Subcutaneous adipose tissue (tissue), 4 donors: ENCODE measurements around the gene MYB. TPM values are rescaled to one million over a fixed set of nuclear protein-coding genes. Genes with fewer than 3 reads are reported as not detected.

ENCODE experiments used
- total RNA-seq, 4 donors: library from RNA; depleted of rRNA; stranded (reverse); fragments of >200 nt; gene quantifications; one replicate each; pipeline ENCODE4 v1.1.0, GENCODE V29; 2016
- TF ChIP-seq, protein P1 (sequence below): fragments of 450-650 bp; IDR thresholded peaks from one replicate; pipeline ENCODE4 v1.5.1; 2016; ENCODE audit warnings: low read depth, mild to moderate bottlenecking, control low read depth, antibody characterized with exemption, moderate library complexity

MYB gene
- total RNA-seq, 4 donors from 2014 or later = 0.33 to 2.2 (median 0.68) TPM; not detected in 1

DNA sequence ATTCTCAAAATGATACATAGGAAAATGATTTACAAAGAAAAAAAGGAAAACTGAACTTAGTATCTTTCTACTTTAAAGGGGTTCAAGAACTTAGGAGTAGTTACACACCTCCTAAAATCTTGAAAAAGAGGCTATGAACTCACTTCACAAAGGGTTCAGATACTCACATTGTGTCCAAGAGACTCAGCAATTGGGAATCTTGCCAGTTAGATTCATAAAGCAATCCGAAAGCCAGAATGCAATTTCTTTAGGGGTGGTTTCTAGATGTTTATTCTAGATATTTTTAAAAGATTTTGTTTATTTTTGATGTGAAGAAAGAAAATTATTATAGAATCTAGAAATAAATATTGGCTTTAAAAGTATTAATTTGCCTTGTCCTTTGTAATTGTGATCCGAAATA is 1.7 kb upstream of the MYB start:
- TF ChIP-seq, protein P1, sequence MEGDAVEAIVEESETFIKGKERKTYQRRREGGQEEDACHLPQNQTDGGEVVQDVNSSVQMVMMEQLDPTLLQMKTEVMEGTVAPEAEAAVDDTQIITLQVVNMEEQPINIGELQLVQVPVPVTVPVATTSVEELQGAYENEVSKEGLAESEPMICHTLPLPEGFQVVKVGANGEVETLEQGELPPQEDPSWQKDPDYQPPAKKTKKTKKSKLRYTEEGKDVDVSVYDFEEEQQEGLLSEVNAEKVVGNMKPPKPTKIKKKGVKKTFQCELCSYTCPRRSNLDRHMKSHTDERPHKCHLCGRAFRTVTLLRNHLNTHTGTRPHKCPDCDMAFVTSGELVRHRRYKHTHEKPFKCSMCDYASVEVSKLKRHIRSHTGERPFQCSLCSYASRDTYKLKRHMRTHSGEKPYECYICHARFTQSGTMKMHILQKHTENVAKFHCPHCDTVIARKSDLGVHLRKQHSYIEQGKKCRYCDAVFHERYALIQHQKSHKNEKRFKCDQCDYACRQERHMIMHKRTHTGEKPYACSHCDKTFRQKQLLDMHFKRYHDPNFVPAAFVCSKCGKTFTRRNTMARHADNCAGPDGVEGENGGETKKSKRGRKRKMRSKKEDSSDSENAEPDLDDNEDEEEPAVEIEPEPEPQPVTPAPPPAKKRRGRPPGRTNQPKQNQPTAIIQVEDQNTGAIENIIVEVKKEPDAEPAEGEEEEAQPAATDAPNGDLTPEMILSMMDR = no peak

DNA sequence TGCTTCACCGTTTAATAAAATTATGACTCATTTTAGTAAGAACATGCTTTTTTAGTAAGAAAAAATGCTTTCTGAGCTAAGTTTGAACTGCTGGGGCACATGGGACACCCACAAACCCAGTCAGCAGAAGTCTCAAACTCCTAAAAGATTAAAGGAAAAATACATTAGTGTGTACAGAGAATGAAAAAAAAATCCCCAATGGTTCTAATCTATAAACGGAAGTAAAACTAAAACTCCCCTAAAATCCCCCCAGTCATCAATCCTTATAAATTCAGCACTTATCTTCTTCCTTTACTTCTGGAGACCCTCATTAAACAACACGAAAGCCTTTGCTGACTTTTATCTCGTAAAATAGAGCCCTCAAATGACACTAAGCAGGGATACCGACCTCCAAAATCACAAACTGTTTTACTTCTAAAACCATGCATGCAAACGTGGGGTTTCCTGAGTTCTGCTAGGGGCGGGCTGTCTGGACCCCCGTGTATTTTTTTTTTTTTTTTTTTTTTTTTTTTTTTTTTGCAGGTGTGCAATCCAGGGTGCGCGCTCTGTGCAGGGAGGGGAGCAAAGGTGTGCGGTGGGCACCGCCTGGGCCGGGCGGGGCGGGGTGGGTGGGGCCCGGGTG is 1.1 kb upstream of the MYB start:
- TF ChIP-seq, protein P1 = no peak

DNA sequence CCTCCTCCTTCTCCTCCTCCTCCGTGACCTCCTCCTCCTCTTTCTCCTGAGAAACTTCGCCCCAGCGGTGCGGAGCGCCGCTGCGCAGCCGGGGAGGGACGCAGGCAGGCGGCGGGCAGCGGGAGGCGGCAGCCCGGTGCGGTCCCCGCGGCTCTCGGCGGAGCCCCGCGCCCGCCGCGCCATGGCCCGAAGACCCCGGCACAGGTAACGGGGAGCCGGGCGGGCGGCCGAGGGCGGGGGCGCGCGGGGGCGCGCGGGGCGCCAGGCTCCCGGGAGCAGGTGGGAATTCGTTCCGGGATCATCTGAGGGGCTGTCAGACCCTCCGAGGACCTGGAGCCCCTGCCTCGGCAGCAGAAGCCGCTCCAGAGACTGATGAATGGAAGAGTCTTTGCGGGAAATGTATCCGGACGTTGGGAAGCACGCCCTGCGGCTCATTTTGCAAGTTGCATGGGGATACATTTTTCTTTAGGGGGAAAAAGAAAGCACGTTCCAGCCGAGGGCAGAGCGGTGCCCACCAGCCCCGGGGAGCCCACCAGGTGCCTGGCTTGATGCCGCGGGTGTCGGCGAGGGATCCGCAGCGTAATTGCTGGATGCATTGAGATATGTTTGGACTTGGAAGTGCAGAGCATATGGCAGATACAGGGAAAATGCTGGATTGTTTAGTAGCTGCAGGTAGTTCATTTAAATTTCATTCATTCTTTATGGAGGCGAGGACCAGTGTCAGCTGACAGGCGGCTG is 394 bp downstream of the MYB start:
- TF ChIP-seq, protein P1 = no peak

DNA sequence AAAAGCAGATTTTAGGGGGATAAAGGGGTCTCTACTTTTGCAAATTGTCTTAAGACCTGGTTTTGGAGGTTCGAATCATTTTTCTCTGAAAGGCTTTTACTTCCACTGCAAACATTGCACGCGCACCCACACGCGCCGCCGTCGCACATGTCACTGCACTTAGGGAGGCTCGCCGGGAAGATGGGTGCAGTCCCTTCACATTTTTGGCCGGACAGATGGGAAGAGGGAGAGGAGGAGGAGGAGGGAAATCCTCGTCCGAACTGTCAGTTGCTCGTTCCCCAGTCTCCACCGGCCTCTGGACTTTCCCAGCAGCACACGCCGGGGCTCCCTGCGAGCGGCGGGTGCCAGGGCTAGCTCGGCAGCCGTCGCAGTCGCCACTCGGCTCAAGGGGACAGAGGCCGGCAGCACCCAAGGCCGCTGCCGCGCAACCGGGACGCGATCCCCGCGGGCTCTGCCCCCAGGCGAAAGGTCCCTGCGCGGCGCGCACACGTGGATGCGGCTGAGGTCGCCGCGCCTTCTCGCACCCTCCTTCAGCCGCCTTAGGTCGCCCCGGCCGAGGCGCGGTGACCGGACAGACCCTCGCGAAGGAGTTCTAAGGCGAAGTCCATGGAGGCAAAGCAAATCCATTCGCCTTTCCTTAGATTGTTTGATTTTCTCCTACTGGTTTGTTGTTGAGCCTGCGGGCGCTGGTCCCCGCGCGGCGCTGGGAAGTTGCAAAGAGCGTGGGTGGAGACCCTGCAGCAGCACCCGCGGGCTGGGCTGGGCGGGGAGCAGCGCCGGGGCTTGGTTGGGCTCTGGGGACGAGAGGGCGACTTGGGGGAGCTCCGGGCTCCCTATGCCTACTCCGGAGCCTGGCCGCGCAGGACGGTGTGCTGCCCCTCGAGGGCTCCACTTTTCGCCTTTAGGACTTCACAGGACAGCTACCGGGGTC is 1.2 kb downstream of the MYB start:
- TF ChIP-seq, protein P1 = no peak

DNA sequence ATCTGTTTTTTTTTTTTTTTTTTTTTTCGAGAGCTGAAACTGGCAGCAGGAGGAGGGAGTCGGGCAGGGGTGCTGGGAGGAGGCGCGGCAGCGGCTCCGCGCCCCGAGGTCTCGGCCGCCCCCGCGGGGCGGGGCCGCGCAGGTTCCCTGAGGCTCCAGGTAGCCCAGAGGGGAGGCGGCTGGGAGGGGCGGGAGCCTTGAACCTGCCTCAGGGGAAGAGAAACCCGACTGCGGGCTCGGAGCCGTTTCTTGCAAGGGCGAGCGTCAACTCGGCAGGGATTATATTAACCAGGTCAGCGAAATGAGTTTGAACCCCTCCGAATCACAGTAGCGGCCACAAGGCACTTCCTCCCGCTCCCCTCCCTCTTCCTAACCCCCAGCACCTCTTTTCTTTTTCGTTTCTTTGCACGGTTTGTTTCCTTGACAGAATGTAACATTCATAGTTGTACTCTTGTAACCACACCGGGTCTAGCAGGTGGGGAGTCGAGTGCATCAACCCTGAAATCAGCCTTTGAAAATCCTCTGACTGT is 2.0 kb downstream of the MYB start:
- TF ChIP-seq, protein P1 = no peak

DNA sequence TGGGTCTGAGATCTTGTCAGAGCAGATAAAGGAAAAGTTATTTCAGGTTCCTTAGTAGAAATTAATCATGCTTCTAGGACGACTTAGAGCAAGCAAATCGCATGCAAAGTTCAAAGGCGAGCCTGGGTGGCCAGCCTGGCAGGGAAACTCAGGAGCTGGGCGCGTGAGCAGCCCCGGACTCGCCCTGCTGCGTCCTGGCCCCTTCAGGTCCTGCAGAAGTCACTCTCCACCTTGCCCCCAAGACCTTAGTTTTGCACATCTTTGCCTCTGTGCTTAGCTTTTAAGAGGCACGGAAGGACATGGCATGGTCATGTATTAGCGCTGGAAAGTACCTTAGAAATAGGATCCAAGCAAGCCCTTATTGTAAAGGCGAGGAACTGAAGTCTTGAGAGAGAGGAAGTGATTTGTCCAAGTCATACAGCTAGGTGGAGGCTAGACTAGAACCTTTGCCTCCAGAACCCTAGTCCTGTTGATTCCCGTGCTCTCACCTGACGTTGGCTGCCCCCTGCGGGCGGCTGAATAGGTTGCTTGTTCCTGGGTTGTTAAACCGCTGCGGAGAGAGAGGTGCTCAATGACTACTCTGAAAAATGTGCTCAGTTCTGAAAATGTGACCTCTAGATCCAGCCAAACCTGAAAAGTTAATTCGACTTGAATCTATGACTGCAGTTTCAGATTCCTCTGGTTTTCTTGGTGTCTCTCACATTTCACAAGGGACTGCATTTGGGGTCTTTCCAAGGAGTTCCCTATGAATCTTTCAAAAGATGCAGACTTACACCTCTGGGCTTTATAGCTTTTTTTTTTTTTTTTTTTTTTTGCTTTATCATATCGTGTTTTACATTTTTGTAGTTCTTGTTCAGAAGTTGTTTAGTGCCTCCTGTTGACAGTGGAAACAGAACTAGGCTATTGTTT is 2.7 kb downstream of the MYB start:
- TF ChIP-seq, protein P1 = no peak
